ENCODE data around the gene CCNG2. TPM values are rescaled to one million over a fixed set of nuclear protein-coding genes. Genes with fewer than 3 reads are reported as not detected.
A peak's percentile ranks its signal among the peaks of the same experiment; 100 is the strongest.

The CCNG2 gene
- polyA plus RNA-seq, 1 experiment: 42.3 TPM

DNA sequence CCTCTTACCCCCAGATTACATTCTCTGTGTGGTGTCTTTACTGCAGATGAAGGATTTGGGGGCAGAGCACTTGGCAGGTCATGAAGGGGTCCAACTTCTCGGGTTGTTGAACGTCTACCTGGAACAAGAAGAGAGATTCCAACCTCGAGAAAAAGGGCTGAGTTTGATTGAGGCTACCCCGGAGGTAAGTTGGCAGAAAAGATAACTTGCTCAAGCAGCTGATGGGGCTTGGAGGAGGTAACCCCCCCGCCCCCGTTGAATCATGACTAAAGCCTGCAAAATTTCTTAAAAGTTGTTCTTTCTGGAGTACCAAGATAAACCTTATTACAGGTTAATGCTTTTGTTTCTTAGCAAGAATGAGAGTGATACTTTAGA lies 1.5 kb downstream of the CCNG2 start:
- H3K27me3 ChIP-seq (ENCODE audit: control insufficient read depth, insufficient read depth, low read length): peaks cover 8% of the 10 kb centered on the region
- no peak for DNase-seq (ENCODE audit: low read depth, low spot score)
- peak overlapping the region; percentile 98 for H3K4me3 ChIP-seq (ENCODE audit: low read depth, low read length)
- H3K9me3 ChIP-seq (ENCODE audit: control insufficient read depth, insufficient read depth, low read length): no peaks in the 10 kb centered on the region
- no peak overlapping the region for H3K27ac ChIP-seq (ENCODE audit: low read depth, low read length)
- TF ChIP-seq, protein P1, sequence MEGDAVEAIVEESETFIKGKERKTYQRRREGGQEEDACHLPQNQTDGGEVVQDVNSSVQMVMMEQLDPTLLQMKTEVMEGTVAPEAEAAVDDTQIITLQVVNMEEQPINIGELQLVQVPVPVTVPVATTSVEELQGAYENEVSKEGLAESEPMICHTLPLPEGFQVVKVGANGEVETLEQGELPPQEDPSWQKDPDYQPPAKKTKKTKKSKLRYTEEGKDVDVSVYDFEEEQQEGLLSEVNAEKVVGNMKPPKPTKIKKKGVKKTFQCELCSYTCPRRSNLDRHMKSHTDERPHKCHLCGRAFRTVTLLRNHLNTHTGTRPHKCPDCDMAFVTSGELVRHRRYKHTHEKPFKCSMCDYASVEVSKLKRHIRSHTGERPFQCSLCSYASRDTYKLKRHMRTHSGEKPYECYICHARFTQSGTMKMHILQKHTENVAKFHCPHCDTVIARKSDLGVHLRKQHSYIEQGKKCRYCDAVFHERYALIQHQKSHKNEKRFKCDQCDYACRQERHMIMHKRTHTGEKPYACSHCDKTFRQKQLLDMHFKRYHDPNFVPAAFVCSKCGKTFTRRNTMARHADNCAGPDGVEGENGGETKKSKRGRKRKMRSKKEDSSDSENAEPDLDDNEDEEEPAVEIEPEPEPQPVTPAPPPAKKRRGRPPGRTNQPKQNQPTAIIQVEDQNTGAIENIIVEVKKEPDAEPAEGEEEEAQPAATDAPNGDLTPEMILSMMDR (IDR thresholded peaks at IDR 0.05; ENCODE audit: low read depth, low read length): no peak
- ChIA-PET CTCF (interaction anchor here (1.5 to 2.2 kb wide), 2 partner anchors 45 to 63 kb away, joined by 5 to 12 read pairs; no protein-coding TSS in a partner anchor), POLR2A (interaction anchor here (0.6 to 2.0 kb wide), 7 partner anchors 14 to 479 kb away, joined by 3 to 13 read pairs (median 4); partner anchors contain the start of gene CCNI)

DNA sequence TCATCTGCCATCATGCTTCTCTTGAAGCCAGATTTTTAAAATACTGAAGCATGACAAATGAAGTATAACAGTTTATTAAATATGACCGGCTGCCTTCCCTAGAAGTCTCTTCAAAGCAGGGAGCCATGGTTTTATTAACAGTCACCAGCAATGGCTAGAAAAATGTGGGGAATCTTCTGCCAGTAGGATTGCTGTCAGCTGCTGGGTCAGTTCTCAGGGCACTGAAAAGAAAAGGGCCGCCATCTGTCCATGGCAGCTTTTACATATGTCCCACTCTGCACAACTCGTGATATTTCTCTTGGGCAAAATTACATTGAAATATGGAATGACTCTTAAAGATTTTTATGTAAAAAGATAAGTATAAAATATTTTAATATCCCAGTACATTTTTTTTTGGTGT lies 2.8 kb downstream of the CCNG2 start:
- H3K4me3 ChIP-seq (ENCODE audit: low read depth, low read length): peak overlapping the region; percentile 23; the same call in 1 of the 2 replicates
- POLR2A ChIA-PET: no interaction called here

DNA sequence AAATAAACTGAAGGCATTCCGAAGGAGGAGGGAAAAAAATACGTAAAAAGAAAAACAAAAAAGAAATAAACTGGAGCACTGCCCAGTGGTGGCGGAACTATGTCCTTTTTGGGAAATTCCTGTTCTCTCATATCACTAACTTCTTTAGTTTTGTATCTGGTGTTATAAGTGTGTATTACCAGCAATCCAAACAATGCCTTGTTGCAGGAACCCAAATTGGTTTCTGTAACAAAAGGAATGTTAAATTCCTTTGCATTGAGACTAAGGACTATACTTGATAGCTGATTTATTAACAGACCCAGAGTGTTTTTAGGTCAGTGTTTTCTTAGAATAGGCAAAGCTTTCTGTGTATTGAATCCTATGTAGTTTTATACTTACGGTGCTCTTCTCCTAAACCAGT lies 6.6 kb downstream of the CCNG2 start:
- no peak overlapping the region for H3K4me3 ChIP-seq (ENCODE audit: low read depth, low read length)
- no peaks in the 10 kb centered on the region for H3K27me3 ChIP-seq (ENCODE audit: control insufficient read depth, insufficient read depth, low read length)
- H3K27ac ChIP-seq (ENCODE audit: low read depth, low read length): no peak overlapping the region
- TF ChIP-seq, protein P1 (IDR thresholded peaks at IDR 0.05; ENCODE audit: low read depth, low read length): no peak
- DNase-seq (ENCODE audit: low read depth, low spot score): no peak
- CTCF ChIA-PET: interaction anchor here (2.4 kb wide), 1 partner anchor 40 kb away, joined by 13 read pairs; no protein-coding TSS in a partner anchor
- POLR2A ChIA-PET: no interaction called here
- no peaks in the 10 kb centered on the region for H3K9me3 ChIP-seq (ENCODE audit: control insufficient read depth, insufficient read depth, low read length)

More for the DNA sequence above, 2.8 kb downstream of the CCNG2 start:
- H3K27me3 ChIP-seq (ENCODE audit: control insufficient read depth, insufficient read depth, low read length): no peaks in the 10 kb centered on the region
- no peak for DNase-seq (ENCODE audit: low read depth, low spot score)
- no peaks in the 10 kb centered on the region for H3K9me3 ChIP-seq (ENCODE audit: control insufficient read depth, insufficient read depth, low read length)
- TF ChIP-seq, protein P1 (IDR thresholded peaks at IDR 0.05; ENCODE audit: low read depth, low read length): no peak
- no peak overlapping the region for H3K27ac ChIP-seq (ENCODE audit: low read depth, low read length)
- CTCF ChIA-PET: interaction anchor here (0.6 to 2.9 kb wide), 4 partner anchors 44 to 729 kb away, joined by 3 to 16 read pairs (median 4); no protein-coding TSS in a partner anchor

DNA sequence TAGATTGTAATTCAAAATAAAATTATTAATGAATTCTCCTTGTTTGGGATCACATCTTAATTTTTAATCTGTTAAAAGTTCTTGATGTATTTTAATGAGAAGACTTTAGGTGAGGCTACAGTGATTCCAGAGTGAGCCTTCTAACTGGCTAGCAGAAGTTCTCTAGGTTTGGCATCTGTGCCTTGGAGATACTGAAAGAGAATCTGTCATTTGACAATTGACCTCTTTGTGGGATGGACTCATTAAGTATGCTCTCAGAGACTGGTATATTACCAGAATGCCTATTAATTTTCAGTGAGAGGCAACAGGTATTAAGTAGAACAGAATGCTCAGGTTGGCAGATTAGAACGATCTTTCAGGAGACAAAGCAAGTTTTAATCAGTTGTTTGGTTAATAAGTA lies 10.2 kb downstream of the CCNG2 start:
- ChIA-PET POLR2A (no interaction called here), CTCF (no interaction called here)
- H3K27ac ChIP-seq (ENCODE audit: low read depth, low read length): no peak overlapping the region
- TF ChIP-seq, protein P1 (IDR thresholded peaks at IDR 0.05; ENCODE audit: low read depth, low read length): no peak
- H3K9me3 ChIP-seq (ENCODE audit: control insufficient read depth, insufficient read depth, low read length): no peaks in the 10 kb centered on the region
- no peaks in the 10 kb centered on the region for H3K27me3 ChIP-seq (ENCODE audit: control insufficient read depth, insufficient read depth, low read length)
- DNase-seq (ENCODE audit: low read depth, low spot score): no peak
- H3K4me3 ChIP-seq (ENCODE audit: low read depth, low read length): no peak overlapping the region

DNA sequence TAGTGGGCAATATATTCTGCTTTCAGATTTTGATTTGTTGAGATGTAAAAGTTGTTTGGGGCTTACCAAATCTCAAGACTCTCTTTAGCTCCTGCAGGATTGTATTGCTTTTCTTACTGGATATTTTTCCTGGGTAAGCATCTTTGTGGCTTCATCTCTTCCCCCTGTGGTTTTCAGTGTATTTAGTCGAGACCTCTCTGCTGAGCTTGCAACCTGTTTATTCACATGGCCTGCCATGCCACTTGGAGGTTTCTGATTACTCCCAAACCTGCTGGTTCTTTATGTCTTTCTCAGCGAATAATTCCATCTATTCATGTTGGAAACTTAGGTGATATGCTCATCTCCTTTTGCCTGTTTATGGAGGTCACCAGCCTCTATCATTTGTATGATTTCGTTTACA lies 10.9 kb downstream of the CCNG2 start:
- ChIA-PET POLR2A (no interaction called here), CTCF (no interaction called here)
- no peak for DNase-seq (ENCODE audit: low read depth, low spot score)
- TF ChIP-seq, protein P1 (IDR thresholded peaks at IDR 0.05; ENCODE audit: low read depth, low read length): no peak
- H3K4me3 ChIP-seq (ENCODE audit: low read depth, low read length): no peak overlapping the region
- H3K9me3 ChIP-seq (ENCODE audit: control insufficient read depth, insufficient read depth, low read length): no peaks in the 10 kb centered on the region
- H3K27ac ChIP-seq (ENCODE audit: low read depth, low read length): no peak overlapping the region
- no peaks in the 10 kb centered on the region for H3K27me3 ChIP-seq (ENCODE audit: control insufficient read depth, insufficient read depth, low read length)
